AG04449 (cell line): ENCODE data around the gene RALGDS.
"Not testable (repeated sequence)": the region's sequence is repeated elsewhere in the genome, so short reads cannot be mapped to it uniquely, and the experiment has no call there.

Source experiments
- CTCF ChIA-PET: fragments of 350-600 bp; formaldehyde crosslinking; extraction: SDS; loops from one replicate; lab custom pipeline; 2021; ENCODE audit warnings: antibody characterized with exemption; lab: Yijun Ruan, JAX
- POLR2A ChIA-PET: fragments of 400-600, 350-600 bp; formaldehyde crosslinking; extraction: SDS; loops from one replicate; lab custom pipeline; 2020; ENCODE audit warnings: antibody characterized with exemption, inconsistent platforms; lab: Yijun Ruan, JAX
- DNase-seq: peaks from one replicate; pipeline ENCODE4 v3.0.0-alpha.2; 2010; ENCODE audit warnings: low read depth, low spot score
- H3K4me3 ChIP-seq: 2 replicates; pipeline ENCODE4 v1.5.1; 2011; ENCODE audit warnings: low read depth, mild to moderate bottlenecking, control low read depth, low read length
- CTCF ChIP-seq: IDR thresholded peaks from one replicate; pipeline ENCODE4 v1.5.1; 2011; ENCODE audit warnings: mild to moderate bottlenecking, moderate library complexity, low read length, control low read depth, inconsistent platforms; ENCODE audit not compliant: insufficient read depth; ENCODE audit errors: missing control alignments

RALGDS gene

GRCh38 chr9:133071484-133072150, 49.4 kb downstream of the RALGDS start:
- no peak for DNase-seq
- ChIA-PET CTCF (interaction anchor here (0.8 to 1.1 kb wide), 2 partner anchors 73 to 74 kb away, joined by 3 read pairs; no protein-coding TSS in a partner anchor), POLR2A (no interaction called here)
- H3K4me3 ChIP-seq: no peak overlapping the region
- no peak for TF ChIP-seq CTCF

GRCh38 chr9:133070985-133071384, 50.1 kb downstream of the RALGDS start:
- H3K4me3 ChIP-seq, DNase-seq, POLR2A ChIA-PET: not testable (repeated sequence)
- CTCF ChIA-PET: interaction anchor here (1.1 kb wide), 1 partner anchor 73 kb away, joined by 3 read pairs; no protein-coding TSS in a partner anchor

GRCh38 chr9:133070500-133070961, 50.5 kb downstream of the RALGDS start:
- POLR2A ChIA-PET, DNase-seq, H3K4me3 ChIP-seq: not testable (repeated sequence)
- CTCF ChIA-PET: interaction anchor here (1.1 kb wide), 1 partner anchor 74 kb away, joined by 3 read pairs; no protein-coding TSS in a partner anchor

GRCh38 chr9:133068431-133068830, 52.6 kb downstream of the RALGDS start:
- POLR2A ChIA-PET, DNase-seq, H3K4me3 ChIP-seq: not testable (repeated sequence)
- CTCF ChIA-PET: interaction anchor here (1.9 kb wide), 1 partner anchor 79 kb away, joined by 5 read pairs; no protein-coding TSS in a partner anchor

- ChIA-PET POLR2A (no interaction called here), CTCF (interaction anchor here (1.3 to 1.9 kb wide), 2 partner anchors 77 to 79 kb away, joined by 5 to 6 read pairs; no protein-coding TSS in a partner anchor)
- no peak for DNase-seq
- no peak for TF ChIP-seq CTCF
- no peak overlapping the region for H3K4me3 ChIP-seq
Observed at GRCh38 chr9:133067813-133068212, 53.2 kb downstream of the RALGDS start.

GRCh38 chr9:133067006-133067405, 54.0 kb downstream of the RALGDS start:
- POLR2A ChIA-PET: no interaction called here
- DNase-seq: no peak
- H3K4me3 ChIP-seq: no peak overlapping the region
- no peak for TF ChIP-seq CTCF
- CTCF ChIA-PET: interaction anchor here (1.3 to 1.9 kb wide), 2 partner anchors 77 to 80 kb away, joined by 5 to 6 read pairs; no protein-coding TSS in a partner anchor

GRCh38 chr9:133066181-133066983, 54.7 kb downstream of the RALGDS start:
- CTCF ChIA-PET: interaction anchor here (1.0 to 1.9 kb wide), 3 partner anchors 45 to 81 kb away, joined by 3 to 6 read pairs (median 5); no protein-coding TSS in a partner anchor
- POLR2A ChIA-PET: no interaction called here
- no peak overlapping the region for H3K4me3 ChIP-seq
- no peak for DNase-seq
- no peak for TF ChIP-seq CTCF
